ENCODE results near the gene SETDB1. TPM values are rescaled to one million over a fixed set of nuclear protein-coding genes. Genes with fewer than 3 reads are reported as not detected.

Gene SETDB1
- total and polyA plus RNA-seq, 2 of the 8 experiments (the other 6 are each of a cell fraction or from before 2014, with no cell fraction given) = 27.5 to 48.8 TPM

- H2BK12ac ChIP-seq (ENCODE audit: low read depth, low read length) = no peak overlapping the region
- H4K5ac ChIP-seq (ENCODE audit: insufficient read length, low read depth, low read length) = no peak overlapping the region
- H3K9ac ChIP-seq (replicated peaks in 1 of 4; ENCODE audit: extremely low read depth in 1 of 4, low read depth in 3 of 4, low read length in 3 of 4) = no peak overlapping the region
- H2BK20ac ChIP-seq (ENCODE audit: low read length) = no peak overlapping the region
- H3K23me2 ChIP-seq (ENCODE audit: low read depth, low read length) = no peaks in the 10 kb centered on the region
- no peak overlapping the region for H3K14ac ChIP-seq (ENCODE audit: insufficient read length)
- H2BK120ac ChIP-seq (replicated peaks; ENCODE audit: low read depth, low read length) = no peak overlapping the region
- no peaks in the 10 kb centered on the region for H3K79me2 ChIP-seq (ENCODE audit: control insufficient read depth in 1 of 2, insufficient read depth in 2 of 2, low read length in 2 of 2)
- WGBS, 2 experiments (ENCODE audit: extremely low coverage in 1 of 2, insufficient coverage in 1 of 2, insufficient read length in 1 of 2, insufficient replicate concordance in 2 of 2, low coverage in 1 of 2, low lambda C conversion rate in 2 of 2, missing lambda C conversion rate in 1 of 2) = 93% methylated on average over 4 of the region's 4 CpGs; no CpG with 5 or more reads in 1 of the 2 experiments
- POLR2A ChIA-PET (ENCODE audit: partially characterized antibody) = interaction anchor here (1.1 to 10.1 kb wide), 5 partner anchors 9 to 26 kb away, joined by 3 to 126 read pairs (median 15); partner anchors contain the start of gene CERS2
- no peak overlapping the region; the same call in 1 of the 2 replicates for H2BK5ac ChIP-seq (ENCODE audit: low read depth, low read length)
- no peak overlapping the region for H2AK5ac ChIP-seq (ENCODE audit: low read depth, low read length)
- FAIRE-seq = no peak
- TF ChIP-seq KDM4A (IDR thresholded peaks at IDR 0.05; ENCODE audit: low read depth, low read length, severe bottlenecking) = no peak
- TF ChIP-seq NRF1 (IDR thresholded peaks at IDR 0.05; ENCODE audit: low read depth, low read length) = no peak
- no peak for TF ChIP-seq SIN3A (conservative IDR thresholded peaks at IDR 0.05 in 1 of 2, IDR thresholded peaks at IDR 0.05 in 1 of 2; ENCODE audit: low read depth in 1 of 2, low read length in 2 of 2)
- TF ChIP-seq SP4 (IDR thresholded peaks at IDR 0.05; ENCODE audit: low read length) = no peak
- no peak for TF ChIP-seq TBP (IDR thresholded peaks at IDR 0.05; ENCODE audit: low read depth, low read length)
- TF ChIP-seq NANOG (IDR thresholded peaks at IDR 0.05; ENCODE audit: insufficient read depth, low read depth, low read length, poor library complexity, severe bottlenecking) = no peak
- TF ChIP-seq E2F6 (IDR thresholded peaks at IDR 0.05) = no peak
- TF ChIP-seq POU5F1 (IDR thresholded peaks at IDR 0.05; ENCODE audit: low read depth, low read length) = no peak
- no peak overlapping the region for H3K56ac ChIP-seq (replicated peaks; ENCODE audit: insufficient read length, low read depth, low read length)
- no peak overlapping the region for H3K4me3 ChIP-seq (ENCODE audit: extremely low read depth in 1 of 4, insufficient read depth in 2 of 4, low read depth in 3 of 4, low read length in 4 of 4)
- H3K79me1 ChIP-seq (ENCODE audit: low read depth, low read length) = no peaks in the 10 kb centered on the region
- no peaks in the 10 kb centered on the region for H3K4me1 ChIP-seq (replicated peaks in 1 of 4; ENCODE audit: control insufficient read depth in 3 of 4, insufficient read depth in 4 of 4, low read length in 3 of 4)
- H3K9me3 ChIP-seq (ENCODE audit: insufficient read depth in 2 of 2, low read depth in 1 of 2, low read length in 1 of 2) = no peaks in the 10 kb centered on the region; a peak in 1 of 4 replicates
- no peak overlapping the region for H2BK15ac ChIP-seq (ENCODE audit: low read length)
- peaks cover 26 to 89% (median 66%) of the 10 kb centered on the region in 4 experiments for H3K36me3 ChIP-seq (ENCODE audit: control insufficient read depth in 2 of 4, insufficient read depth in 4 of 4, low read length in 3 of 4)
- H3K18ac ChIP-seq (ENCODE audit: extremely low read depth, low read length) = no peak overlapping the region
- no peak overlapping the region for H2AFZ ChIP-seq (ENCODE audit: low read length)
- H3K4ac ChIP-seq (replicated peaks; ENCODE audit: insufficient read length, low read depth, low read length) = no peak overlapping the region
- CTCF ChIA-PET (ENCODE audit: partially characterized antibody) = interaction anchor here (0.5 to 1.2 kb wide), 3 partner anchors 33 to 343 kb away, joined by 3 to 6 read pairs (median 3); no protein-coding TSS in a partner anchor
- H4K91ac ChIP-seq (replicated peaks; ENCODE audit: insufficient read length, low read length) = no peak overlapping the region
- no peaks in the 10 kb centered on the region for H3K27me3 ChIP-seq (replicated peaks in 1 of 4; ENCODE audit: control insufficient read depth in 3 of 4, extremely low read depth in 1 of 4, insufficient read depth in 3 of 4, low read length in 3 of 4)
- no peak overlapping the region for H3K23ac ChIP-seq (ENCODE audit: insufficient read length)
- DNase-seq (ENCODE audit: low read depth in 1 of 2, low spot score in 2 of 2) = no peak
- no peak overlapping the region for H3K27ac ChIP-seq (ENCODE audit: low read depth, low read length)
- H4K8ac ChIP-seq (ENCODE audit: extremely low read depth, insufficient read depth, low read length) = no peak overlapping the region
- H4K20me1 ChIP-seq (replicated peaks in 1 of 2; ENCODE audit: control insufficient read depth in 1 of 2, insufficient read depth in 2 of 2, low read length in 2 of 2) = peaks cover 0 to 2% of the 10 kb centered on the region in 2 experiments
- no peak overlapping the region for H3K4me2 ChIP-seq (ENCODE audit: insufficient read depth in 1 of 2, low read depth in 2 of 2, low read length in 2 of 2)
These were observed 35.6 kb downstream of the SETDB1 start for GRCh38 chr1:150961756-150962155.

All from H1 (cell line).